GM18526 (cell line): ENCODE measurements around the gene TMEM109.

ENCODE experiments used
- POLR2A ChIP-seq: IDR thresholded peaks from 3 replicates; pipeline ENCODE4 v1.6.1; 2011; ENCODE audit not compliant: insufficient read length; ENCODE audit errors: extremely low read depth

Gene TMEM109

DNA sequence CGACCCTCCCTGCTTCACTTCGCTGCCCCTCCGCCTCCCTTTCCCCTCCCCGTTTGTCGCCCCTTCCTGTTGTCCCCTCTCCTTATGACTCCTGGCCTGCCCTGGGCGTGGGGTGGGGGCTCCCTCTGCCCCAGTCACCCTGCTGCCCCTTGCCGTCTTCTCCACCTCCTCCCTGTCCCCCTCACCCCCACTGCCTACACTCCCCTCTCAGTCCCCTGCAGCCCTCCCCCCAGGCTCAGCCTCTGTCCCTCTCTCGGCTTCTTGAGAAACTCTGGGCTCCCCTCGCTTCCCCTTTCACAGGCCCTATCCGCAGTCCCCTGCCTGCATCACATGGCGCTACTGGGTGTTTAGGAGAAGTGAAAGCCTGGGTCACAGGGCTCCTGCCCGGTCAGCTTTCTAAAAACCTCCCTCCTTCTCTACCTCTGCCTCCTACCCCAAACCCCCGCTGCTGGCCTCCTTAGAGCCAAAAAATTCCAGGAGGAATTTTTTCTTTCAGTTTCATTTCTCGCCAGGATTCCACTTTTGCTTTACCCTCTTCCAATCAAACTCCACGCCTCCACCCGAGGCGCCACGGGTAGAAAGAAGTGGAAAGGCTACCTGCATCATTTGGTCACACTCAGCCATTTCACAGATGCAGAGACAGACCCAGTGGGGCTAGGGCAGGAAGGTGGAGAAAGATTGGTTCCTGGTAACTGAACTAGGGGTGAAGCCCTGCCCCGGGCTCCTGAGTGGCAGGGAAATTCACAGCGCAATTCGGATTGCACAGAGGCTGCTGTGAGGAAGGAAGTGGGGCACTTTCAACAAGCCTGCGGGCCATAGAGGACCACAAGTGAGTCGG is 38.2 kb downstream of the TMEM109 start, which contains the start of gene SLC15A3:
TSS of gene SLC15A3 (minus strand) at position 273 of the 838 bp plus-strand sequence. CDS start 625 bp downstream, outside the sequence.
- TF ChIP-seq POLR2A: peak; percentile 55

DNA sequence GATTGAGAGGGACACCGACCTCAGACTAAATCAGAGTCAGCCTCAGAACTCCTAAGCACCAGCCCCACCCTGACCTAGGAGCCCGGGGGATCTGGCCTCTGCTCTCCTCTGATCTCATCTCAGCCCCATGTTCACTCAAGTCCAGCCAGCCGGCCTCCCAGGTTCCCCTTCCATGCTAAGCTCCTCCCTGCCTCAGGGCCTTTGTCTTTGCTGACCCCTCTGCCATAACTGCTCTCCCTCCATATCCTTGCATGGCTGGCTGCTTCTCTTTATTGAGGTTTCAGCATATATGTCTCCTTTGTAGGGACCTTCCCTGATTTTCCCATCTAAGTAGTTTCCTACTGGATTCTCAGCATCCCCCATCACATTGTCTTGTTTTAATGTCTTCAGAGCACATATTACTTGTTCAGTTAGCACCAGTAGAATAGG is 38.8 kb downstream of the TMEM109 start:
- no peak for TF ChIP-seq POLR2A

DNA sequence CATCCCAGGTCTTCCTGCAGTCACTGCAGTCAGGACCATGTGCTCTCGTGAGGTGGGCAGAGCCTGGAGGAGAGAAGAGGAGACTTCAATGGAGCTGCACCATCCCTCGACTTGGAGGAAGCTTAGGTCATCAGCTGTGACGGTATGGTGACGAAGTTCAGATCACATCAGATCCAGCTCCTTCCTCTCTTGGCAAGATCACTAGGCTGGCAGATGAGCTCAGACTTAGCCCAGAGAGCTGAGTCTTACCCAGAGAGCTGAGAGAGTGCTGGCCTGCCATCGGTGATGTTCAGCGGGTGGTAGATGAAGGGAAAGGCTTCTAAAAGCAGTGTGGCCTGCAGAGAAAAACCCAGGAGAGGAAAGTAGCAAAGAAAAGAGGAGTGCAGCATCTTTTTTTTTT is 39.8 kb downstream of the TMEM109 start:
- TF ChIP-seq POLR2A: no peak

DNA sequence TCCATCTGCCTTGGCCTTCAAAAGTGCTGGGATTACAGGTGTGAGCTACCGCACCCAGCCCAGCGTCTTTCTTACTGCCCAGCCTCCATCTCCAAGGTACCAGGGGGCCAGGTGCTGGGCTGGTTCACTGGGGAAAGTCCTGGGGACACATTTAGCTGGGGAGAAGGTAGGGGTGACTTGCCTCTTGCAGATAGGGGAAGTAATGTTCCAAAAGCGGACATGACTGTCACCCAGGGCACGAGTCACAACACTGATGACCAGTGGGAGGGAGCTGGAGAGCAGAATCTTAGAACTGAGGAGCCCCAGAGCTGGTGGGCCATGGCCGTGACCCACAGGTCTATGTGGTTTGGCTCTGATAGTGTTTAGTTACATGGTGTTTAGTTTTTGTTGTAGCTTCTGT is 40.5 kb downstream of the TMEM109 start:
- TF ChIP-seq POLR2A: no peak

DNA sequence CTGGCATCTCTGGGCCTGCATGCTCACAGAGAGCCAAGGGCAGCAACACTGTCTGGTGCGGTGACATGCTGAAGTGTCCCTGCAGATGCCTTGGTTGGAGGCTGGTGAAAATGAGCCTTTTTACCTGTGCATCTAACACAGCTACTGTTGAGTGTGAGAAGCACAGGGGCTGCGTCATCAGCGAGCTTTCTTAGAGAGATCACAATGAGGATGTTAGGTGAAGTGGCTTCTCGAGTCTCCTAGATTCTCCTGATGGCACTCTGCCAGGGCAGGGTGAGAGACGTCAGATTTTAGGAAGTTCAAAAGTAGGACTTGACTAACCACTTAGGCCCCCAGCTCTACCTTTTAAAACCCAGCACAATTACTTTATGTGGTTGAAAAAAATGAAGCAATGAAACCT is 41.6 kb downstream of the TMEM109 start:
- no peak for TF ChIP-seq POLR2A

DNA sequence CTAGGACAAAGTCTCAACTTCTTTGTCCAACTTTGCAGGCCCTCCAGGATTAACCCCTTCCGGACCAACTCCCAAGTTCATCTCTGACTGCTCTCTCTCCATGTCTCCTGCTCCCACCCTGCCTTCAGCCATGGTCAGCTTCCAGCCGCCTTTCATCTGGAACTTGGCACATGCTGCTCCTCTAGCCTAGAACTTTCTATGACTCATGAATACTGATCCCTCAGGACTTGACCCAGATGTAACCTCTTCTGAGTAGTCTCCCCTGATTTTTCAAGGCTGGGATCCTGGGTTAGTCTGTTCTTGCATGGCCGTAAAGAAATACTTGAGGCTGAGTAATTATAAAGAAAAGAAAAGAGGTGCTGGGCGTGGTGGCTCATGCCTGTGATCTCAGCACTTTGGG is 43.2 kb downstream of the TMEM109 start:
- TF ChIP-seq POLR2A: no peak

DNA sequence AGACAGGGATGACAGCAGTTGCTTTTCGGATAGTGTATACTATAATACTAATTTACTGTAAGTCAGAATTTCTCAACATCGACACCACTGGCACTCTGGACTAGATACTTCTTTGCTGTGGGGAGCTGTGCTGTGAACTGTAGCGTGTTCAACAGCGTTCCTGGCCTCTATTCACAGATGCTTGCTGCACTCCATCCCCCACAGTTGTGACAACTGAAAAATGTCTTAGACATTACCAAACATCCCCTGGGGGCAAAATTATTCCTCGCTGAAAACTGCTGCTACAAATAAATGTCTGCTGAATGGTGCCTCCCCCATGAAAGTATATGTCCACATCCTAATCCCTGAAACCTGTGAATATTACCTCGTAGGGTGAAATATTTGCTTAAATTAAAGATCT is 45.5 kb downstream of the TMEM109 start:
- TF ChIP-seq POLR2A: no peak

DNA sequence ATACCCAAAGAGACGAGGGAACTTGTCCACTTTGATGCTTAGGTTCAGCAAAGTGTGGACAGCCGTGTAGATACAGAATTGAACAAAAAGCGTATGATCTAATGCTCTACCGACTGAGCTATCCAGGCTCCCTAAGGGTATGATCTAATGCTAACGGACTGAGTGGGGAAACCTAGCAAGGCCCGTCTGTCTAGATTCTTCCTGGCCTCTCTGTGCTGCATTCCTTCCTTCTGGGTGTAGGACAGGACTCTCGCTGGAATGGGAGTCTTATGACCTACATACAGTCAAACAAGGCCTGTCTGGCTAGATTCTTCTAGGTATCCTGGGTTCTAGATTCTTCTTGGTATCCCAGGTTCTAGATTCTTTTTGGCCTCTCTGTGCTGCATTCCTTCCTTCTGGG is 46.4 kb downstream of the TMEM109 start:
- no peak for TF ChIP-seq POLR2A

DNA sequence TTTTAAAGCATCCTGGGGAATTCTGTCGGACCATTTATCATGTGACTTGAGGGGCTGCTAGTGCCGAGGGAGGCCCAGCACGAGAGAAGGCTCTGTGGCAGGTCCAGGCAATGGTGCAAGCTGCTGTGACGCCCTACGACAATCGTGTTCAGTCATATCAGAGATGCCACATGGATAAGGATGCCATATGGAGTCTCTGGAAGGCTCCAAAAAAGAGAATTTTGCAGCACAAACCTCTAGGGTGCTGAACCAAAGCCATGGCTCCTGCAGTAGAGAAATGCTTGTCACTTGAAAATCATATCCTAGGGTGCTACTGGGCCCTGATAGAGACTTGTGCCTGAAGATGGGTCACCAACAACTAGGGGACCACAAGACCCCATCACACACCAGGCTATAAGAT is 50.8 kb downstream of the TMEM109 start:
- no peak for TF ChIP-seq POLR2A

DNA sequence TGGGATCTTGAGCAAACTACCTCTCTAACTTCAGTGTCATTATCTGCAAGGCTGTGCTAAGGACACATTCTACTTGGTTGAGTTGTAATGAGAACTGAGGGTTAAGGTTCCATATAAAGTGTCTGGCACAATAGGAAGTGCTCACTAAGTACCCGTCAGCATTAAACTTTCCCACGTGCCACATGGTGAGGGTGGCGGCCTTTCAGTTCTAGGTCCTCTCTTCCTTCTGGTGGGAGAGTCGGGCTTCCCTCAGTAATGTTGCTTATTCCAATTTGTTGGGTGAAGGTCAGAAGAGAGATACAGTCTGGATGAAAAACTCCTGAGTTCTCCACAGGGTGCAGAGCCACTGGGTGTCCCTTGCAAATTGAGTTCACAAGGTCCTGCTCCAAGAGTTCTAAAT is 52.9 kb downstream of the TMEM109 start:
- TF ChIP-seq POLR2A: no peak

DNA sequence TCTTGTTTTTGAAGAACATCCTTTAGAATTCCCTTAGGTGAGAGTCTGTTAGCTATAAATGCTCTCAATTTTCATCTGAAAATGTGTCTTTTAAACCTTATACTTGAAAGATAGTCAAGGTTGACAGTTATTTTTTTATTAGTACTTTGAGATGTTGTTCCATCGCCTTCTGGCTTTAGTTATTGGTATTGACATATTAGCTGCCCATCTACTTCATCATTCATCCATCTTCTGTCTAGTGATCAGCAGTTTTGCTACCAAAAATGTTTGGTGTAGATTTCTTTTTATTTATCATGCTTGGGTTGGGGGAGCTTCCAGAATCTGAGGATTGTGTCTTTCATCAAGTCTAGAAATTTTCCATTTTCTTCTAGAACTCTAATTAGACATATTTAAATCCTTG is 54.3 kb downstream of the TMEM109 start:
- no peak for TF ChIP-seq POLR2A

DNA sequence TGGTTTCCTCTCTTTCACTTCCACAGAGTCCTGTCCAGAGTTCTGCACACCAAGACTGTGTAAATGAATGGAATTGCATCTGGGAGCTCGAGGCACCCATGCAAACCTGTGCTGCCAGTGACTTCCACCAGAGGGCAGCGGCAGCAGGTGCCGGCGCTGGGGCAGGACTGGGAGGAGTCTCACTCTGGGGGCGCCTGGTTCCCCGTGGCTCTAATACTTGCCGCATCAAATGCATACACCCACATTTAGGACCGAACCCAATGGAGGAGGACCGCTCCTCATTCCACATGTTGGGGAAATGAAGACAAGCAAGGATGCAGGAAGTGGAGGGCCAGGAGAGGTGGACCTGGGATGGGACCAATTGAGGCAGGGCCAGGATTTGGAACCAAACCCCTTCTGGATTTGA is 56.4 kb downstream of the TMEM109 start:
- no peak for TF ChIP-seq POLR2A

DNA sequence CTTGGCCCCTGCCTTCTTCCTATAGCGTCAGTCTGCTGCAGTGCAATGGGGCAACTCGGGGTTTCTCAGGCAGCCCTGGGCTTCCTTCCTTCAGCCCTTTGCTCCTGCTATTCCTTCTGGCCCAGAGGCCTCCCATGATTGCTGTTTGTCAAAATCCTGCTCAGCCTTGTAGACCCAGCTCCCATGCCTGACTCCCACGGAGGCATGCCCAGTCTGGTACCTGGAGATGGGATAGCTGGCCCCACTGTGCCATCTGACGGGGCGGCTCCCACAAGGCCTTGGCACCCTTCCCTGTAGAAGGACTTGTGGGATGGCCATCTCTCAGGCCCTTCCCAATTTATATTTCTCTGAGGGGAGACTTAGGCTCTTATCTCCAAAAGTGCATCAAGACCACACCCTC is 56.9 kb downstream of the TMEM109 start:
- no peak for TF ChIP-seq POLR2A

DNA sequence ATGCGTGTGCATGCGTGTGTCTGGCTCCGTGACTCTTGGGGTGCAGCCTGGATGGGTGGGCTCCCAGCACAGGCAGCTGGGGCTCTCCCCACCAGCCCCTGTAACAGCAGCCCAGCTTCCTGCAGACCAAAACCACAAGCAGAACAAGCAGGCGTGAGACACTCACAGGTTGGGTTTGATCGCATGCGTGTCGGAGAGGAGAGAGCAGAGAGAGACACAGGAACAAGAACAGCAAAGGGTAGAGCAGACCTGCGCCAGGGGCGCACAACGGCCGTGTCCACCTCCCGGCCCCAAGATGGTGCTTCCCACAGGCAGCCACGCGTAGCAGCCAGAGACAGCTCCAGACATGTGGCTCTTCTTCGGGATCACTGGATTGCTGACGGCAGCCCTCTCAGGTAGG is 57.6 kb downstream of the TMEM109 start, which contains the start of gene CD6:
TSS of gene CD6 (plus strand) at position 161 of the 400 bp plus-strand sequence. CDS start at position 347, 186 bp downstream.
- no peak for TF ChIP-seq POLR2A

DNA sequence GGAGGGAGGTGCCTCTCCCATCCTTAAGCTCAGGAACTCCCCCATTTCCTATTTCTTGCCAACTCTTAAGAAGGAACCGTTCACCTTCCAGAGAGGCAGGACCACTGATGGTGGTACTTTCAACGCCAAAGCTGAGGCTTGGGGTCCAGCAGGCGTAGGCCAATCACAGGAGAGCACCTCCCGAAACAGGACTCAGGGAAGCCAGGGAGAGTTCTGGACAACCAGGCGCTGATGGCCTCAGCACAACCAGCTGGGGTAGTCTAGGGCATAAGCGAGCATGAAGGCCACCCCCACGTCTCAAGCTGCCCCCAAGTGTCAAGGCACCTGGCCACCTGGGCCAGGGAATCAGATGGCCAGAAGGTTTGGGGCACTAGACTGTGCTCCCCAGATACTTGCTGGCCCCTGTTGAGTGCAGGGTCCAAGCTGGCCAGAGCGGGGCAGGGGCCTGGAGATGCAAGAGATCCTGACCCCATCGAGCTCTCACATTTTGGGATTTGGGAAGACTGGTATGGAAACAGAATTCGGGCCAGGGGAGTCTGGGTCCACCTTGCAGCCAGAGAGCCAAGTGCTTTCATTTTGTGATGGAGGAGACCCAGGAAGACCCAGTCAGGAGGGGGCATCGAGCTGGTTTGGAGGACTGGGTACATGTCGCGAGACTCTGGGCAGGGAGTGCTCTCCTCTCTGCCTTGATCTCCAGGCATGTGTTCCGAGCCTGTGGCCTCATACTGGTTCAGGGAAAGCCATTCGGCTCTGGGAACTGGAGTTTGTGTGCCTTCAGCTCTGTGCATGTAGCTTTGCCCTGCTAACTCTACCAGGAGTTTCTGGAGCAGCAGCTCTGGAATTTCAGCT is 58.4 kb downstream of the TMEM109 start:
- TF ChIP-seq POLR2A: no peak
